IgD-negative memory B cell (primary cell): ENCODE data around the gene KDM4C. TPM values are rescaled to one million over a fixed set of nuclear protein-coding genes. Genes with fewer than 3 reads are reported as not detected.
A peak's percentile ranks its signal among the peaks of the same experiment; 100 is the strongest.
"Not testable (repeated sequence)": the region's sequence is repeated elsewhere in the genome, so short reads cannot be mapped to it uniquely, and the experiment has no call there.

Experiments used
- H3K27ac Mint-ChIP-seq, 3 donors: one replicate each; pipeline ENCODE4 v1.8.0; 2020 to 2022; ENCODE audit warnings: mild to moderate bottlenecking in 3 of 3, mixed read lengths in 3 of 3, moderate library complexity in 1 of 3
- H3K27me3 Mint-ChIP-seq: one replicate; pipeline ENCODE4 v1.8.0; 2021; ENCODE audit warnings: mixed read lengths
- H3K36me3 Mint-ChIP-seq: one replicate; pipeline ENCODE4 v1.8.0; 2020; ENCODE audit warnings: mild to moderate bottlenecking, mixed read lengths
- H3K4me1 Mint-ChIP-seq, 3 donors: one replicate each; pipeline ENCODE4 v1.8.0; 2020 to 2022; ENCODE audit warnings: mixed read lengths in 3 of 3, mild to moderate bottlenecking in 1 of 3
- H3K4me3 Mint-ChIP-seq, 4 donors: one replicate each; pipeline ENCODE4 v1.8.0; 2020 to 2022; ENCODE audit warnings: mild to moderate bottlenecking in 4 of 4, mixed read lengths in 4 of 4, moderate library complexity in 3 of 4
- H3K9me3 Mint-ChIP-seq, 3 donors: one replicate each; pipeline ENCODE4 v1.8.0; 2020 to 2021; ENCODE audit warnings: mixed read lengths in 3 of 3, mild to moderate bottlenecking in 1 of 3
- polyA plus RNA-seq: library from polyadenylated mRNA; unstranded; fragments of 300-500 nt; fragmentation: Illumina TruSeq; gene quantifications from one replicate; pipeline ENCODE4 v1.2.3, GENCODE V29; 2021

Gene KDM4C
- polyA plus RNA-seq, 1 donor from 2014 or later = 31.6 TPM

DNA sequence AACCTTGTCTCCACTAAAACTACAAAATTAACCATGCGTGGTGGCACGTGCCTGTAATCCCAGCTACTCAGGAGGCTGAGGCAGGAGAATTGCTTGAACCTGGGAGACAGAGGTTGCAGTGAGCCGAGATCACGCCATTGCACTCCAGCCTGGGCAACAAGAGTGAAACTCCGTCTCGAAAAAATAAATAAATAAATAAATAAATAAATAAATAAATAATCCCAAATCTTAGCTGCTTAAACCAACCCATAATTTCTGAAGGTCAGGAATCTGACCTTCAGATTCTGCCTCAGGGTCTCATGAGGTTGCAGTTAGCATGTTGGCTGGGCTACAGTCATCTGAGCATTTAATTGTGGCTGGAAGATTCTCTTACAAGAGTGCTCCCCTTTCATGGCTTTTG is 48.5 kb downstream of the KDM4C start:
- H3K27me3 Mint-ChIP-seq = not testable (repeated sequence)

GRCh38 chr9:6807669-6808068 is 49.9 kb downstream of the KDM4C start:
- not testable (repeated sequence) for H3K4me1 Mint-ChIP-seq, H3K9me3 Mint-ChIP-seq, H3K36me3 Mint-ChIP-seq, H3K4me3 Mint-ChIP-seq, H3K27ac Mint-ChIP-seq, H3K27me3 Mint-ChIP-seq

More for the DNA sequence above, 48.5 kb downstream of the KDM4C start:
- H3K36me3 Mint-ChIP-seq, H3K27ac Mint-ChIP-seq, H3K9me3 Mint-ChIP-seq, H3K4me3 Mint-ChIP-seq, H3K4me1 Mint-ChIP-seq: not testable (repeated sequence)

- no peak overlapping the region for H3K27ac Mint-ChIP-seq
- no peaks in the 10 kb centered on the region for H3K27me3 Mint-ChIP-seq
- H3K36me3 Mint-ChIP-seq = peaks cover 2% of the 10 kb centered on the region
- H3K4me1 Mint-ChIP-seq = peaks cover 2 to 10% (median 4%) of the 10 kb centered on the region in 3 donors
- no peak overlapping the region for H3K4me3 Mint-ChIP-seq
- H3K9me3 Mint-ChIP-seq = no peaks in the 10 kb centered on the region
Observed at GRCh38 chr9:6811436-6811835, 53.7 kb downstream of the KDM4C start.

DNA sequence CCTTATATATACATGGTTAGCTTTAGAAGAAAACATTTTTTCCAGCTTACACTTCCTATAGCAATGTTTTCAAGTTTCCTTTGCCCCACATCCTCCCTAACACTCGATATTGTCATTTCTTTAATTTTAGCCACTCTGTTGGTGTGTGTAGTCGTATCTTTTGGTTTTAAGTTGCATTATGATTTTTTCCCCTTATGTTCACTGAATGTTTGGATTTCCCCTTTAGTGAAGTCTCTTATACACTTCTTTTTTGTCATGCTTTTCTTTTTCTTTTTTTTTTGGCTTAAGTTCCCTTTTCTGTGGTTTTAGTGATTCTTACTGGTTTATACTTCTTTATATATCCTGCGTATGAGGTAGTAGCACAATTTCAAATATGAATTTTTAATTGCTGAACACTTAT is 58.8 kb downstream of the KDM4C start:
- no peaks in the 10 kb centered on the region for H3K9me3 Mint-ChIP-seq
- no peaks in the 10 kb centered on the region for H3K27me3 Mint-ChIP-seq
- H3K36me3 Mint-ChIP-seq = peaks cover 12% of the 10 kb centered on the region
- H3K27ac Mint-ChIP-seq = peak overlapping the region in 2 of 3 donors; percentile 30 to 79
- H3K4me3 Mint-ChIP-seq = peak overlapping the region in 2 of 4 donors; percentile 1 to 51
- peaks cover 15 to 21% (median 16%) of the 10 kb centered on the region in 3 donors for H3K4me1 Mint-ChIP-seq

- peak overlapping the region in 1 of 3 donors; percentile 11 for H3K27ac Mint-ChIP-seq
- no peaks in the 10 kb centered on the region for H3K9me3 Mint-ChIP-seq
- H3K4me3 Mint-ChIP-seq = no peak overlapping the region
- peaks cover 13% of the 10 kb centered on the region for H3K36me3 Mint-ChIP-seq
- peaks cover 16 to 25% (median 18%) of the 10 kb centered on the region in 3 donors for H3K4me1 Mint-ChIP-seq
- H3K27me3 Mint-ChIP-seq = no peaks in the 10 kb centered on the region
Observed at GRCh38 chr9:6818292-6818922, 60.6 kb downstream of the KDM4C start.

GRCh38 chr9:6819112-6819511 is 61.3 kb downstream of the KDM4C start:
- H3K27ac Mint-ChIP-seq = no peak overlapping the region
- H3K9me3 Mint-ChIP-seq = no peaks in the 10 kb centered on the region
- no peak overlapping the region for H3K4me3 Mint-ChIP-seq
- H3K4me1 Mint-ChIP-seq = peaks cover 14 to 20% (median 18%) of the 10 kb centered on the region in 3 donors
- H3K36me3 Mint-ChIP-seq = peaks cover 18% of the 10 kb centered on the region
- no peaks in the 10 kb centered on the region for H3K27me3 Mint-ChIP-seq

DNA sequence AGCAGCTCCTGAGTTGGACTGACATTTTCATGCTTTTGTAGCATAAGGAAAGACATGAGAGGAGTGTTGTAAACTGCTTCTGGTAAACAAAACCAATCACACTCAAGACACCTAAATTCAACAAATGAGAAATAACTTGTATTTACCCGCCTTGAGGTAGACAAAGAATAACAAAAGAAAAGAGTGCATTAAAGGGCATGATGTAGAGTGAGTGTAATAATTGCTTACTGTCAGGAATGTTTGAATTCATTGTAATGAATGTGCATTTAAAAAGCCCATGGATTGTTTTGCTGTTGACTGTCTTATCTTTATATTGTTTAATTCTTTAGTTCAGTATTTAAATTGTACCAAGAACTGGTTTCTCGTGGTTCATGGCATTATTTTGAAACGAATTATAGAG is 61.8 kb downstream of the KDM4C start:
- peaks cover 18% of the 10 kb centered on the region for H3K36me3 Mint-ChIP-seq
- H3K27ac Mint-ChIP-seq = no peak overlapping the region
- H3K9me3 Mint-ChIP-seq = no peaks in the 10 kb centered on the region

DNA sequence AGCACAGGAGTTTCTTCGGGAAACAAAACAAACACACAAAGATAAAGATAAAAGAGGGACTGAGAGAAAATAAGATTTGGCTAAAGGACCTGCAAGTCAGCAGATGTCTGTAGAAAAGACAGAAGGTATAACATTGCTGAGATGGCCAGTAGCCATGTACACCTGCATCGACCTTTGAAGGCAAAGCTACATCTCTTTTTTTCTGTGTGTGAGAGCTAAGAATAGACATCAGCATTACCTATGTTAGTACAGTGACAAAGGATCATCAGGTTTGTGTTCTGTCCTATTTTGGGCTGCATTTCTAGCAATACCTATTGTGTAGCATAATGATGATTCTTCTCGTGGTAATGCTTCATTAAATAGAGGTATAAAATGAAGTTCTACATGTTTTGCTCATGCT is 64.9 kb downstream of the KDM4C start:
- Mint-ChIP-seq H3K36me3 (peaks cover 18% of the 10 kb centered on the region), H3K27me3 (no peaks in the 10 kb centered on the region), H3K27ac (no peak overlapping the region), H3K4me3 (no peak overlapping the region), H3K4me1 (peaks cover 9 to 18% (median 12%) of the 10 kb centered on the region in 3 donors), H3K9me3 (no peaks in the 10 kb centered on the region)

More for the DNA sequence above, 61.8 kb downstream of the KDM4C start:
- Mint-ChIP-seq H3K4me3 (no peak overlapping the region), H3K27me3 (no peaks in the 10 kb centered on the region), H3K4me1 (peaks cover 14 to 20% (median 18%) of the 10 kb centered on the region in 3 donors)

DNA sequence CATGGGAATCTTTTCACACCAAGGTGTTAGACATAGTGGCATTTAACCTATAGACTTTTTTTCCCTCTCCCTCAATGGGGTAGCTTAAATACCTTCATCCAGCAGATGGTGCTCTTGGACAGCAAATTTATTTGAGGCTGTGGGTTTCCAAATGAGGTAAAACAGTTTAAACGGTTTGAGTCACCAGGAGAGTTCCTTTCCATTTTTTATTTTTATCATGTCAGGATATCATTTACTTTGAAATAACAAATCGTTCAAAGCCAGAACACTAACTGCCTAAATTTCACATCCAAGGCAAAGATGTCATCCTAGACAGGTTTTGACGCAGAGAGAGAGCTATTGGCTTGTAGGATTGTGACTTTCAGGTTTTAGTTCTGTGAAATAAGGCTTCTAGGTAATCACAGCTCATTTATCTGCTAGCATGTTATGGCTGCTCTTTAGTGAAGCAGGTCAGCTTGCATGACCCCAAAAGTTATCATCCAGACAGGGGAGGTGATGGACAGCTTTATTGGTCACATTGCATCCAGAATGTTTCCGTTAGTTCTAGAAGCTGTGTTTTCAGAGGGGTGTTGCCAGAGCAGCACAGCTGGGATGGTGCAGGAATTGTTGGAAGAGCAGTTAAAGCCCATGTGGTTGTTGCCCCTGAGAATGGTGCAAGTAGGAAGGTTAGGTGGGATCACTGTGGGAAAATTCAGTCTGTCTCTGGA is 69.8 kb downstream of the KDM4C start:
- H3K9me3 Mint-ChIP-seq = no peaks in the 10 kb centered on the region
- H3K4me3 Mint-ChIP-seq = no peak overlapping the region
- H3K36me3 Mint-ChIP-seq = peaks cover 18% of the 10 kb centered on the region
- no peaks in the 10 kb centered on the region for H3K27me3 Mint-ChIP-seq
- H3K27ac Mint-ChIP-seq = peak overlapping the region in 1 of 3 donors; percentile 16
- H3K4me1 Mint-ChIP-seq = peaks cover 0 to 6% (median 5%) of the 10 kb centered on the region in 3 donors

GRCh38 chr9:6829027-6829426 is 71.3 kb downstream of the KDM4C start:
- no peak overlapping the region for H3K27ac Mint-ChIP-seq
- no peaks in the 10 kb centered on the region for H3K27me3 Mint-ChIP-seq
- H3K36me3 Mint-ChIP-seq = peaks cover 17% of the 10 kb centered on the region
- peaks cover 0 to 6% (median 2%) of the 10 kb centered on the region in 3 donors for H3K4me1 Mint-ChIP-seq
- H3K9me3 Mint-ChIP-seq = no peaks in the 10 kb centered on the region
- H3K4me3 Mint-ChIP-seq = no peak overlapping the region

- Mint-ChIP-seq H3K27ac (peak overlapping the region in 1 of 3 donors; percentile 11), H3K4me3 (no peak overlapping the region), H3K4me1 (peaks cover 1 to 6% (median 2%) of the 10 kb centered on the region in 3 donors), H3K36me3 (peaks cover 21% of the 10 kb centered on the region), H3K9me3 (no peaks in the 10 kb centered on the region), H3K27me3 (no peaks in the 10 kb centered on the region)
Observed at GRCh38 chr9:6829536-6829935, 71.8 kb downstream of the KDM4C start.

DNA sequence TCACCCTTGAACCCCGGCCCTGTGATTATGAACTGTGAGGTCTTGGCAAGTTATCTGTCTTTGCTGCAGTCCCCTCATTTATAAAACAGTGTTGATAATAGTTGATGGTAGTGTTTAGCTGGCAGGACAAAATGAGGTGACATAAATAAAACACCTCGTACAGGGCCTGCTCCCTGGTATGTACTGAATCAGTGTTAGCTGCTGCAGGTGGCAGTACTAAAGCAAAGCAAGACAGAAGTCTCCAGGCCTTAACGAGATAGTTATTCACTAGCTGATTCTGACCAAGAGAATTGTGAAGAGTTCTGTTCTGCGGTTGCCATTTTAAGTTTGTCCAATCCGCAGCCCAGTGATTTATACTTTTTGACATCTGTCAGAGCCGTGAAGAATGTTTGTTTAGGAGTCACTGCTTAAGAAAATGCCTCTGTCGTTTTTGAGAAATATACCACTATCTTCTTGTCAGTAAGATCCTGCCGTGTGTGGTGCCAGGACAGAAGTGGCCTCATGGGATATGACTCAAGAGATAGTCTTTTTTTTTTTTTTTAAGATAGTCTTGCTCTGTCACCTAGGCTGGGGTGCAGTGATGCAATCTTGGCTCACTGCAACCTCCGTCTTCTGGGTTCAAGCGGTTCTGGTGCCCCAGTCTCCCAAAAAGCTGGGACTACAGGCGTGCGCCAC is 75.9 kb downstream of the KDM4C start:
- Mint-ChIP-seq H3K27ac (peak overlapping the region in 1 of 3 donors; percentile 74), H3K9me3 (no peaks in the 10 kb centered on the region), H3K36me3 (peaks cover 27% of the 10 kb centered on the region), H3K4me3 (no peak overlapping the region), H3K27me3 (no peaks in the 10 kb centered on the region), H3K4me1 (peaks cover 0 to 6% (median 3%) of the 10 kb centered on the region in 3 donors)

DNA sequence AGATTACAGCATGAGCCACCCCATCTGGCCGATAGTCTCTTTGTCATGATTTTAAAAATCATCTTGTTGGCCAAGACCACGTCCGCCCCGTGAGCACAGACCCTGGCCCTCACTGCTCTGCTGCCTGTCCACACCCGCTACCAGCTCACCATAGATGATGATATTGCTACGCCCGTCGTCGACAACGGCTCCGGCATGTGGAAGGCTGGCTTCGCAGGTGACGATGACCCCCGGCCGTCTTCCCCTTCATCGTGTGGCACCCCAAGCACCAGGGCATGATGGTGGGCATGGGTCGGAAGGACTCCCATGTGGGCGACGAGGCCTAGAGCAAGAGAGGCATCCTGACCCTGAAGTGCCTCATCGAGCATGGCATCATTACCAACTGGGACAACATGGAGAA is 76.5 kb downstream of the KDM4C start:
- Mint-ChIP-seq H3K27ac (peak overlapping the region in 1 of 3 donors; percentile 74), H3K4me1 (peaks cover 0 to 4% (median 3%) of the 10 kb centered on the region in 3 donors), H3K4me3 (no peak overlapping the region), H3K36me3 (peaks cover 24% of the 10 kb centered on the region), H3K27me3 (no peaks in the 10 kb centered on the region), H3K9me3 (no peaks in the 10 kb centered on the region)

GRCh38 chr9:6838158-6838557 is 80.4 kb downstream of the KDM4C start:
- Mint-ChIP-seq H3K27ac (no peak overlapping the region), H3K27me3 (no peaks in the 10 kb centered on the region), H3K36me3 (peaks cover 13% of the 10 kb centered on the region), H3K4me3 (no peak overlapping the region), H3K4me1 (peaks cover 6 to 12% (median 11%) of the 10 kb centered on the region in 3 donors), H3K9me3 (no peaks in the 10 kb centered on the region)

GRCh38 chr9:6842584-6842947 is 84.8 kb downstream of the KDM4C start:
- no peak overlapping the region for H3K27ac Mint-ChIP-seq
- H3K9me3 Mint-ChIP-seq = no peaks in the 10 kb centered on the region
- H3K4me3 Mint-ChIP-seq = peak overlapping the region in 1 of 4 donors; percentile 55
- H3K27me3 Mint-ChIP-seq = no peaks in the 10 kb centered on the region
- H3K4me1 Mint-ChIP-seq = peaks cover 8 to 19% (median 17%) of the 10 kb centered on the region in 3 donors
- no peaks in the 10 kb centered on the region for H3K36me3 Mint-ChIP-seq
